Astrocyte of the cerebellum (primary cell): ENCODE results near the gene CENPO.

Experiments used
- DNase-seq: peaks from one replicate; pipeline ENCODE4 v3.0.0-alpha.2; 2011; ENCODE audit warnings: low read depth
- H3K4me3 ChIP-seq: 2 replicates; pipeline ENCODE4 v1.5.1; 2011; ENCODE audit warnings: mild to moderate bottlenecking, low read depth, low read length, moderate library complexity
- in situ Hi-C: cut with HindIII; loops from 2 replicates; pipeline ENCODE4 v1.10.0; 2017; ENCODE audit warnings: low sequenced_read_pairs
- TF ChIP-seq, protein P1 (sequence below): IDR thresholded peaks from 2 replicates; pipeline ENCODE4 v1.5.1; 2012; ENCODE audit warnings: low read length, low read depth, moderate library complexity, mild to moderate bottlenecking; ENCODE audit errors: missing control alignments

Gene CENPO

DNA sequence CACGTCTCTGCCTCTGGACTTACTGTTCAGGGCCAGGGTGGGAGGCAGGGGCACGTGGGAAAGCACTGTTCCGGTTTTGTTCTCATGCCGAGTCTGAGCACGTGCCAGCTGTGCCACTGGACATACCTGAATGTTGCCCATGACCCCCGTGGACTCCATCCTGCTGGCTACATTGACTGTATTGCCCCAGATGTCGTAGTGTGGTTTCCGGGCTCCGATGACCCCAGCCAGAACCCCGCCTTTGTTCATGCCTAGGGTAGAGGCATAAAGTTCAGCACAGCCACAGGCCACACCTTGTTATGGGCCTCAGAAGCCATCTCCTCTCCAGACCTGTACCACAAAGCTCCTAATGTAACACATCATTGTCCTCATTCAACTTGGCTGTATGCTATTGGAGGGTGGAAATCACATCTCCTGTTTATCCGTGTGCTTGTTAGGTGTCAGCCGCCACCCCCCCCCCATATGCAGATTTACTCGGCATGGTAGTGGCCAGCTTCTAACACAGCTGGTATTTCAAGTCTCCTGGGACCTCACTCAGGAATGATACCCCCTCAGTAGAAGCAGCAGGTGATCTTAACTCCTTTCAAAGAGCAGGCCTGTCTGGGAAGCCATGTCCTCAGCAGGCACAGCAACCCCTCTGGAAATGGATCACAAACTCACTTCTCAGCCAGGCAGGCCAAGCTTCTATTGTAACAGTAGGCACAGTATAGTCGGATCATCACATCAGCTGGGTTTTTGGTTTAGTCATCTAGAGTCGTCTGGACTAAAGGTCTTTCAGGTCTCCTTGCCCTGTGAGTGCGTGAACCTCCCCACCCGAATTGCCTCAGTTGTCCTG lies 27.6 kb downstream of the CENPO start:
- no peak overlapping the region for H3K4me3 ChIP-seq
- TF ChIP-seq, protein P1, sequence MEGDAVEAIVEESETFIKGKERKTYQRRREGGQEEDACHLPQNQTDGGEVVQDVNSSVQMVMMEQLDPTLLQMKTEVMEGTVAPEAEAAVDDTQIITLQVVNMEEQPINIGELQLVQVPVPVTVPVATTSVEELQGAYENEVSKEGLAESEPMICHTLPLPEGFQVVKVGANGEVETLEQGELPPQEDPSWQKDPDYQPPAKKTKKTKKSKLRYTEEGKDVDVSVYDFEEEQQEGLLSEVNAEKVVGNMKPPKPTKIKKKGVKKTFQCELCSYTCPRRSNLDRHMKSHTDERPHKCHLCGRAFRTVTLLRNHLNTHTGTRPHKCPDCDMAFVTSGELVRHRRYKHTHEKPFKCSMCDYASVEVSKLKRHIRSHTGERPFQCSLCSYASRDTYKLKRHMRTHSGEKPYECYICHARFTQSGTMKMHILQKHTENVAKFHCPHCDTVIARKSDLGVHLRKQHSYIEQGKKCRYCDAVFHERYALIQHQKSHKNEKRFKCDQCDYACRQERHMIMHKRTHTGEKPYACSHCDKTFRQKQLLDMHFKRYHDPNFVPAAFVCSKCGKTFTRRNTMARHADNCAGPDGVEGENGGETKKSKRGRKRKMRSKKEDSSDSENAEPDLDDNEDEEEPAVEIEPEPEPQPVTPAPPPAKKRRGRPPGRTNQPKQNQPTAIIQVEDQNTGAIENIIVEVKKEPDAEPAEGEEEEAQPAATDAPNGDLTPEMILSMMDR: no peak
- no peak for DNase-seq
- in situ Hi-C loops: loop anchor here (25.0 kb wide), 1 partner anchor 409 kb away; no protein-coding TSS in a partner anchor

DNA sequence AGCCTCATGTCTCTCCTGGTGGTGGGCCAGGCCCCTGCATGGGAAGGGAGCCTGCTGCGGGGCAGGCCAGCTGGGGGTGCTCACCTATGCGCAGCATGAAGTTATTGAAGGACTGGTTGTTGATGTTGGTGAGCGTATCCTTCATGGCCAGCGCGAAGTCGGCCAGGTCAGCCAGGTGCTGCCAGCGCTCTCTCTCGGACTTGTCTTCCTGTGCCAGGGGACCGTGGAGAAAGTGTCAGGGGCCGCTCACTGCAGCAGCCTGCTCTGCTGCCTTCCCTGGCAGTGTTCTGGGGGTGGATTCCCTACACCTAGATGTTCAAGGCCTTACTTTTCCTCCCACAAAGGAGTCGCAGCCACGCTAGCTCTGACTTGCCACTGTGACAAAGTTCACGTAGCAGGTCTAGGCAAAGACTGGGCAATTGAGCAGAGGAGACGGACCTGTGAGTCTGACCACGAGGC lies 28.2 kb downstream of the CENPO start:
- in situ Hi-C loops: loop anchor here (25.0 kb wide), 1 partner anchor 409 kb away; no protein-coding TSS in a partner anchor
- DNase-seq: no peak
- no peak overlapping the region for H3K4me3 ChIP-seq
- TF ChIP-seq, protein P1: no peak

DNA sequence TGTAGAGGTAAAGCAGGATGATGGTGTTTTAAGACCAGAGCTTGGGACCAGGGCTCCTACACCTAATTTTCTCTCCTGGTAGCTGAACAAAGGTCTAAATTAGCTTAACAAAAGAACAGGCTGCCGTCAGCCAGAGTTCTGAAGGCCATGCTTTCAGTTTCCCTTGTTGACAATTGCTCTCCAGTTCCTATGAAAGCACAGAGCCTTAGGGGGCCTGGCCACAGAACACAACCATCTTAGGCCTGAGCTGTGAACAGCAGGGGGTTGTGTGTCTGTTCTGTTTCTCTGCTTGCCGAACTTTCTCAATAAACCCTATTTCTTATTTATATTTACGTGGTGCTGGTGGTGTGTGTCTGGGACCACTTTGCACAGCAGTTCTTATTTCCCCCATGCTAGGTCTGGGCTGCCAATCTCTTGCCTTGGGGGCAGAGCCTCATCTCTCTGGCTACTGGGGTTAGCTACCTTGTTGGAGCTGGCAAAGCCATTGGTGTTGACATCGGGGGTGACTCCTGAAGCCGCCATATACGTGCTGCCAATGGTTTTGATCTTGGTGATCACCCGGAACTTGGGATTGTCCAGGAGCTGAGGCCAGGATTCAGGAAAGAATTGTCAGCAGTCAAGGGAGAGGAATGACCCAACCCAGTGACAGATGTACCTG lies 29.0 kb downstream of the CENPO start:
- in situ Hi-C loops: loop anchor here (25.0 kb wide), 1 partner anchor 410 kb away; no protein-coding TSS in a partner anchor
- TF ChIP-seq, protein P1: no peak
- H3K4me3 ChIP-seq: no peak overlapping the region
- peak; percentile 79 for DNase-seq

DNA sequence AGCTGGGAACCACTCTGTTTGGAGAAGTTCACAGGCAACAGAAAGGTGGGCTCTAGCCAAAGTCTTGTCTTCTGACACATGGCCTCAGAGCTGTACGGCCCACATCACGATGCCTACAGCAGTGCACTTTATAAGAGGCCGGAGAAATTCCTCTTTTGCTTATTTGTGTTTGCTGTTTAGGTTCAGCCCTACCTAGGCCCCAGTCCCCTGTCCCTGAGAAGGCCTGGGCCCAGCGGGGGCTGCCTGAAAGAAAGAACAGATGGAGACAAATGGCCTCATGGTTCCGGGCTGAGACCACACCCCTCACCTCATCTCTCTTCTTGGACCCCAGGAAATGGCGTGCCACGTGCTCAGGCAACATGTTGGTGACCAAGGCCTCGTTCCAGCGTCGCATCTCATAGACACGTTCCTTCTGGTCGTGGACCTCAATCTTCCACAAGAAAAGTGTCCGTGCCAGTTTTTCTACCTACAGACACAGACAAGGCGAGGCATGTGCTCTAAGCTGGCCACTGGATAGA lies 30.9 kb downstream of the CENPO start:
- TF ChIP-seq, protein P1: no peak
- H3K4me3 ChIP-seq: no peak overlapping the region
- DNase-seq: no peak
- in situ Hi-C loops: loop anchor here (25.0 kb wide), 1 partner anchor 412 kb away; no protein-coding TSS in a partner anchor

DNA sequence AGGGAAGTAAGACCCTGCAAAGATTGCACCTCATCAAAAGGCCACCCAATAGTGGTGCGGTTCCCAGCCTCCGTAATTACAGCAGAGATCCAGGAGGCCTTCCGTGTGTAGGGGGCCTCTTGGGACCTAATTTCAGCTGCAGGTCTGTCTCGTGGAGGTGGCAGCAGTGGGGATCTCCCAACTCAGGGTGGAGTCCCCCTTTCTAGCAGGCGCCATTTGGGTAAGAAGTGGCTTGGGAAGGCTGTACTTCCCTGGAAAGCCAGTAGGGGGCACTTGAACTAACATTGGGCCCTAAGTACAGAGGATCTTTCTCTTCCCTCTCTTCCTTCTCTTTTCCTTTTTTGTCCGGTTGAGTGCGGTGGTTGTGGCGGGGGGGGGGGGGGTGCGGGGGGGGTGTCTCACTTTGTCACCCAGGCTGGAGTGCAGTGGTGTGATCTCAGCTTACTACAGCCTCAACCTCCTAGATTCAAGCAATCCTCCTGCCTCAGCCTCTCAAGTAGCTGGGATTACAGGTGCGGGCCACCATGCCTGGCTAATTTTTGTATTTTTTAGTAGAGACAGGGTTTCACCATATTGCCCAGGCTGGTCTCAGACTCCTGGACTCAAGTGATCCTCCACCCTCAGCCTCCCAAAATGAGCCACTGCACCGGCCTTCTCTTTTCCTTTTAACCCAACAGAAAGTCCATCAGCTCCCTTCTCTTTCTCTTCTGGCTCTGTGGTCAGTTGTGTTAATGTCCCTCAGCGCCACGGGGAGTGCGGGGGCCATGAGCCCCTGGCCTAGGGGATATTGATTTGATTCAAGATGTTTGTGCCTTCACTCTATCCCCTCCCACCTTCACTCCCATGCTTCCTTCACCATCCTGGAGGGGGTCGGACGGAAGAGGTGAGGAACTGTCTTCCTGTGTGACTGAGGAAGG lies 32.0 kb downstream of the CENPO start:
- TF ChIP-seq, protein P1: peak; percentile 49
- DNase-seq: no peak
- H3K4me3 ChIP-seq: no peak overlapping the region
- in situ Hi-C loops: loop anchor here (25.0 kb wide), 1 partner anchor 413 kb away; no protein-coding TSS in a partner anchor
